Activated CD4-positive, CD25-positive, alpha-beta regulatory T cell treated with anti-CD3 and anti-CD28 coated beads, Interleukin-2, amount 50 U/mL, for 24 hours (primary cell): Measurements from ENCODE around the gene DNAJC6.
"Not testable (repeated sequence)": the region's sequence is repeated elsewhere in the genome, so short reads cannot be mapped to it uniquely, and the experiment has no call there.

Experiments used
- ATAC-seq, 2 donors: fragments of 150-1000 bp; cut with Tn5 transposase; one replicate each; pipeline ENCODE4 v1.10.0; 2021; ENCODE audit warnings: mild to moderate bottlenecking in 1 of 2, moderate library complexity in 1 of 2

DNAJC6 gene

DNA sequence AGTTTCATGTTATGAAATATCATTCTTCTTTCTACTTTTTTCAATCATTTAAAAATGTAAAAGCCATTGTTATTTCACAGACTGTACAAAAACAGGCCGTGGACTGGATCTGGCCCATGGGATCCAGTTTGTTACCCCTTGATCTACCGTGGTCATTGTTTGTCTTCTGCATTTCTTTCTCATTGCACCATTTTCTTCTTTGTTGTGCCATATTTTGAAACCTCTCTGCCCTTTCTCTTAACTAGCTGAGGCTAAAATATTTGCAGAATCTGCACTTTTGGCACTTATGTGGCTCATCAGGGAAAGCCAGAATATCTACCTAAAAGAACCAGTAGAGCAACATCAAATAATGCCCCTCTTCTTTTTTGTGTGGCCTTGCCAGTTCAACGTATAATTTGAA is 50.5 kb downstream of the DNAJC6 start:
- no peak for ATAC-seq

DNA sequence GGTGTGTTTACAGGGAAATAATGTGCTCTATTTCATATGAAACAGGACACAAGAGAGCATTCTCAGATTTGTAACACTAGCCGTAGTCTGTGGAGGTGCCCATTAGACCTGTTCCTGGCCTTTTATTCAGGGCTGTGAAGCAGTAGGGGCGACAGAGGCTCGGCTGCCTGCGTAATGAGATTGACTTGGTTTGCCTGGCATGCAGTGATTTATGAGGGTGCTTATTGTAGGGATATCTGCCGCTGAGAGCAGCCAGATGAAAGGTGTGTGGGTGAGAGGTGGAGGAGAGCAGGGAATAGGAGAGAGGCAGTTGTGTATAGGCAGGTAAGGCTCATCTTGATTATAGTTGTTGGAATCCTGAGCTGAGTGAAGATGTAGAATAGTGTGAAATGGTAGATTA is 51.3 kb downstream of the DNAJC6 start:
- ATAC-seq, result no peak

GRCh38 chr1:65362545-65362944 is 53.2 kb downstream of the DNAJC6 start:
- ATAC-seq, result no peak

- no peak for ATAC-seq
Measured at GRCh38 chr1:65363484-65363883, 54.1 kb downstream of the DNAJC6 start.

DNA sequence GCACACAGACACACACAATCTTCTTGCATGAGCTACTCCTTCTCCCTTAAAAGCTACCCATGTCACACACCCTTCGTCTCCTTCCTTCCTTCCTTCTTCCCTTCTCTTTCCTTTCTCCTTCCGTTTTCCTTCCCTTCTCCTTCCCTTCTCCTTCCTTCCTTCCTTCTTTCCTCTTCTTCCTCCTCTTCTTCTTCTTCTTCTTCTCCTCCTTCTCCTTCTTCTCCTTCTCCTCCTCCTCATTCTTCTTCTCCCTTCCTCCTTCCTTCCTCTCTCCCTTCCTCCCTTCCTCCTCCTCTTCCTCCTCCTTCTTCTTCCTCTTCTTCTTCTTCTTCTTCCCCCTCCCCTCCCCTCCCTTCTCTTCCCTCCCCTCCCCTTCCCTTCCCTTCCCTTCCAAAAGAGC is 59.1 kb downstream of the DNAJC6 start:
- no peak for ATAC-seq

DNA sequence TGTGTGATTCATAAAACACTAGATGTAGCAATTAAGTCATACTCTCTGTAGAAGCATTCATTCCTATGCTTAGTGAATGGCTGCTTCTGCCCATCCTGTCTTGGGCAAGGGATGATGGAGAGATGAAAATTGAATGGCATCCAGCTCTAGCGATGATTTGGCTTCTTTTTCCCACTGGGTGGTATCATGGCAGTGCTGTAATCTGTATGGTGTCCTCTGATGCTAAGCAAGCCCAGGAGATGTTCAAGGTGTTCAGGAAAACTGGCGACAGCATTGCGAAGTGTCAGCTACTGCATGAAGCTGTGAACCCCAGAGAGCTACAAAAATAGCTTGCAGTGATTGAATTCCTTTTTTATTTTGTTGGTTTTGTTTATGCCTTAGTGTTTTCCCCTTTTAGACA is 62.2 kb downstream of the DNAJC6 start:
- ATAC-seq, result no peak

- ATAC-seq, result peak in 1 of 2 donors; percentile 38
Measured at GRCh38 chr1:65372557-65372956, 63.2 kb downstream of the DNAJC6 start.

GRCh38 chr1:65377496-65378246 is 68.3 kb downstream of the DNAJC6 start:
- no peak for ATAC-seq

DNA sequence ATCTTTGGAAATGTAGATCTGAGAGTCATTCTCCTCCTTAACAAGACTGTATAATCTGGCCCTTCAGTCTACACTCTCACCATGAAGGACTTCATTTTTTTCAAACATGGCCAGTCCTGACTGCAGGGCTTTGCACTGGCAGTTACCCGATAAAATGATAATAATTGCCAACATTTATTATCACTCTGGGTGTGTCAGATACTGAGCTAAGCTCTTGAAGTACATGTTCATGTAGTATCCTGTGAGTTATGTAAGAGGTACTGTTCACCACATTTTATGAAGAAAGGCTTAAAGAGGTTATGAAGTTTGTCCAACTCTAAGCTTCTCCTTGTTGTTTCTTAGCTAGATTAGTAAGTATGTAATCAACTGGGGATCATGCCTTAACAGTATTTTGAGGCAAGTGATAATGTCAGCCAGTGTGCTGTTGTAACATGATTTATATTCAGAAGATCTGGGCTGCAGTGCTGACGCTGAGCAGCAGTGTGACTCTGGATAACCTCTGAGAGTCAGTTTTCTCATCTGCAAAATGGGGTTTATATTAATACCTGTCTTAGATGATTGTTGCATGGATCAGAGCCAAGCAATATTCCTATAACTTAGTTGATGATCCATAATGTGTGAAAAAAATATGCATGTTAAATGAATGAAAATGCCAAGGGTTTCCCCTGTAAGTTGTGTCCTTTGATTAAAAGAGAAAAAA is 69.1 kb downstream of the DNAJC6 start:
- no peak for ATAC-seq

GRCh38 chr1:65384426-65384825 is 75.1 kb downstream of the DNAJC6 start:
- ATAC-seq, result not testable (repeated sequence)

- ATAC-seq, result no peak
Measured at GRCh38 chr1:65386439-65386838, 77.1 kb downstream of the DNAJC6 start.

GRCh38 chr1:65387821-65388220 is 78.5 kb downstream of the DNAJC6 start:
- no peak for ATAC-seq

DNA sequence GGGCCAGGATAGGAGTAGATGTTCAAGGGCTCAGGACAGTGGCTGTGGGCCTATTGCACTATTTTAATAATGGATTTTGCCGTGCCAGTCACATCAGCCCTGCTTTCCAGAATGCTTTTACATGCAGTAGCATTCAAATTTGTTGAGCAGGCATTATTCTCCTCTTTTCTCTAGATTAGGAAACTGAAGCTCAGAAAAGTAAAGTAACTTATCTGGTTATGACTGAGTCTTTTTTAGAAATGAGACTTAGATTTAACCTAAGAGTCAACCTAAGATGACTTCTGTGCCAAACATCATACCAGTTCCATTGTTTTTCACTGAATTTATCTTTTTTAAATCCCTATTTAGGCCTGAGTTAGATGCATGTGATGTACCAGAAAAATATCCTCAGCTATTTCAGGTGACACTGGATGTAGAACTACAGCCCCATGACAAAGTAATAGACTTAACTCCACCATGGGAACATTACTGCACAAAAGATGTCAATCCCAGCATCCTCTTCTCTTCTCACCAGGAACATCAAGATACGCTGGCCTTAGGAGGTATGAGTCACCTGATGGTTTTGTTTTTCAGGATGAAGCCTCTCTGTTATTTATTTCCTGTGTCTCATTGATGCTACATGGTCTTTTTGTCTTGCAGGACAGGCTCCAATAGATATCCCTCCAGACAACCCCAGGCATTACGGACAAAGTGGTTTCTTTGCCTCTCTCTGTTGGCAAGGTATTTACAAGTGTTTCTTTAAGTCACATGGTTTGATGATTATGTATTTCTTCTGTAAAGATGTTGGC is 79.8 kb downstream of the DNAJC6 start:
- no peak for ATAC-seq

- no peak for ATAC-seq
Measured at GRCh38 chr1:65392497-65392896, 83.2 kb downstream of the DNAJC6 start.

GRCh38 chr1:65393347-65393746 is 84.0 kb downstream of the DNAJC6 start:
- peak; percentile 95 for ATAC-seq

DNA sequence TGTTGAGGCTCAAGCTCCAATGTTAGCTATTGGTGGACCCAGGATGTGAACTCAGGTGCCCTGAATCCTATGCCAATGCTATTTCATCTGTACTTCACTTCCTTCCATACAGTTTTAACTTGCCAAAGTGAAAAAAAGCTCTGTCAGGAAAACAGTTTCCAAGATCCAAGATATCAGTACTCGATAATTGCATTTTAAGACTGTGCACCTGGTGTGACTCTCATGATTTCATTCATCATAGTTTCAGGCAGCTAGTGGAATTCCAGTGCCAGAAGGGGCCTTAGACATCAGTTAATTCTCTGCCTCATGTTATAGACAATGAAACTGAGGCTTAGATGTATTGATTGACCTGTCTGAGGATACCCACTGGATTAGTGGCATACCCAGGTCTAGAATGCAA is 84.6 kb downstream of the DNAJC6 start:
- no peak for ATAC-seq

- ATAC-seq, result peak; percentile 14 to 15
Measured at GRCh38 chr1:65395887-65396612, 86.7 kb downstream of the DNAJC6 start.

- peak; percentile 37 to 46 for ATAC-seq
Measured at GRCh38 chr1:65398083-65398482, 88.7 kb downstream of the DNAJC6 start.

DNA sequence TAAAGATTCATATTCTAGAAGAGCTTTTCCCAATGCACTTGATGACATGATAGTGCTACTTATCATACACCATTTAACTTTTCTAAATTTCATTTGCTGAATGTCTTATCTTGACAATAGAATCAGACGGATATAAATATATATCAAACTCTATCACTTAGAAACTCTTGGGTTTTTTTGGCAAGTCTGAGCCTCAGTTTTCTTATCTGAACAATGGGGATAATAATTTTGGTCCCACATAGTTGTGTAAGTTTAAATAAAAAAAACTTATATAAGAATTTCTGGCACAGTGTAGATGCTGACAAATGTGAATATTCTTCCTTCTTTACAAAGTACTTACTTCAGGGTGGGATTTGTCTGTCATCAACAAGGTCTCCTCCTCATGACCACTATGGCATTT is 89.7 kb downstream of the DNAJC6 start:
- no peak for ATAC-seq

GRCh38 chr1:65401612-65402011 is 92.3 kb downstream of the DNAJC6 start:
- ATAC-seq, result no peak

GRCh38 chr1:65404941-65405340 is 95.6 kb downstream of the DNAJC6 start:
- ATAC-seq, result no peak

GRCh38 chr1:65407877-65408276 is 98.5 kb downstream of the DNAJC6 start:
- no peak for ATAC-seq

GRCh38 chr1:65409314-65409713 is 100.0 kb downstream of the DNAJC6 start:
- no peak for ATAC-seq
